Activated effector memory CD4-positive, alpha-beta T cell treated with anti-CD3 and anti-CD28 coated beads, Interleukin-2, amount 50 U/mL, for 16 hours (primary cell): ENCODE data around the gene AP3S2.

Source experiments
- DNase-seq: peaks from one replicate; pipeline ENCODE4 v3.0.0-alpha.2; 2020

The AP3S2 gene

DNA sequence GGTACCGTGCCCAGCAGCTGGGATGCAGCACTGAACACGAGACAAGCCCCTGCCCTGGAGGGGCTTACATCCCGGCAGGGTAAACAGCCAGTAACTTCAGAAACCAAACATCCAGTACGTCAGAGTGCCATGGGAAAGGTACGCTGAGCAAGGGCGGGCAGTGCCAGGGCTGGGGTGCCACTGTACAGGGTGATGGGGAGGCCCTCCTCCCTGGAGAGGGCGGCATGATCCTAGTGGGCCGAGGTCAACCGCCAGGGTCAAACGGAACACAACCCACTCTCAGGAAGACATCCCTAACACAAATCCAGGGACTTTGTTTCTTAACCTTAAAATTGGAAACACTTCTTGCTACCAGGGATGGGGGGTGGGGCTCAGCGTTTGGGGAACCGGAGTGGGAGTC is 63.2 kb downstream of the AP3S2 start:
- DNase-seq = no peak

DNA sequence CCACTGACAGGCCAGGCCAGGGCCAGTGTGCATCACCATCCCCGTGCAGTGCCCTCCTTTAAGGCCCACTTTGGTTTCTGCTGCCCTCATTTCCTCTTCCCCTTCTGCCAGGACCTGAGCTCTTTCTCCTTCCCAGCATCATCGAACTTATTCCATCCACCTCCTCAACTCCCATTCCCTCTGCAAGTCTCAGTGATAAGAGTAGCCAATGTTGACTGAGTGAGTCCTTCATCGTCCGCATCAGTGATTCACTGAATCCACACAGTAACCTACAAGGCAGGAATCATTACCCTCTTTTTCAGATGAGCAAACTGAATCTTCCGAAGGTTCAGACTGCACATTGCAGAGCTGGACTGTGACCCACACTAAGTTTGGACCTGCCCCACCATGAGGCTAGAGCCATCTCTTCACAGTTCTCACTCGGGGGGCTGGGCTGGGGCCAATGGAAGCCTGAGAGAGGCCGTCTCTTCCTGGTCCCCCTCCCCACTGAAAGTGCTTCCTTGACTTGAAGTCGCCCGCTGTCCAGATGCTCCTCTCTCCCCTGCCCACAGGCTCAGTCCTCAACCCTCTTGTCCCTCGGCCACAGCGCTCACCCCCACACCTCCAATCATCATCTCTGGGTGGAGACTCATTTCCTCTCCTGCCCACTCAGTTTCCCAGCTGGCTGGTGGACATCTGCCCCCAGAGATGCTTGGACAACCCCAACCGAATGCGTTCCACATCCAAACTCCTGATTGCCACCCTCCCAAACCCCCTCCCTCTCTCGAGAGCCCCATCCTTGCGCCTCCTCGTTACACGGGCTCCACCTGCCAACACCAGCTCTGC is 64.0 kb downstream of the AP3S2 start:
- DNase-seq = no peak

GRCh38 chr15:89829161-89829560 is 64.6 kb downstream of the AP3S2 start:
- DNase-seq = no peak

DNA sequence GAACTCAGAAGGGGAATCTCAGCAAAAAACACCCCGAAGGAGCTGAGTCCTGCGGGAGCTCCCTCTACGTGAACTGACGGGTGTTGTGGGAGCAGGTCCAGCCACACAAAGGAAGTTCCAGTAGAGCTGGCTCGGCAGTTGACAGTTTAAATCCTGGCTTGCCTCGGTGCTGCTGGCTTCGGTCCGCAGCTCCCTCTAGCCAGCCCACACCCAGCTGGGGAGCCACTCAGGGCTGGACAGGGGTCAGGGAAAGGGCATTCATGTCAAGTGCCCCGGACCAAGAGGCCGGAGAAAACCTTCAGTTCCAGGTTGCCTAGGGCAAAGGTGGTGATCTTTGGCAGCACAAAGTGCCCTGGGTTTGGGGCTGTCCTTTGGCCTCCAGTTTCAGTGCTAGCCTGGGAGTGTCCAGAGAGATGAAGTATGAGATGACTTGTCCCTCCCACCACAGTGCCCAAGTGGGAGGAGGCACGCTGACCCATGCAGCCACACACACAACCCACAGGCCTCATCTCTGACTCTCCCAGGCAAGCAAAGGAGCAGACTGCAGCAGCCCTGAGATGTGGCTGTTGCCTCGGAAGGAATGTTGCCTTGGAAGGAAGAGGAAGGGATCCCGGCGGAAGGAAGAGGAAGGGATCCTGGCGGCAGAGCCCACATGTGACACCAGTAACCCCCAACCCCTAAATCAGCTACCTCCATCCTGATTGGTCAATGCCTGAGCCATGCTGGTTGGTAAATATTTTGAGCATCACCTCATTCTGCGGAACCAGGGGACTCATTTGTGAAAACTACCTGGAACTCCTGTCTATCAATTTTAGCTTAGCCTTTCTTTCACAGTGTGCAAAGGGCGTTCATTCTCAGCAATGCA is 65.3 kb downstream of the AP3S2 start:
- DNase-seq = no peak

DNA sequence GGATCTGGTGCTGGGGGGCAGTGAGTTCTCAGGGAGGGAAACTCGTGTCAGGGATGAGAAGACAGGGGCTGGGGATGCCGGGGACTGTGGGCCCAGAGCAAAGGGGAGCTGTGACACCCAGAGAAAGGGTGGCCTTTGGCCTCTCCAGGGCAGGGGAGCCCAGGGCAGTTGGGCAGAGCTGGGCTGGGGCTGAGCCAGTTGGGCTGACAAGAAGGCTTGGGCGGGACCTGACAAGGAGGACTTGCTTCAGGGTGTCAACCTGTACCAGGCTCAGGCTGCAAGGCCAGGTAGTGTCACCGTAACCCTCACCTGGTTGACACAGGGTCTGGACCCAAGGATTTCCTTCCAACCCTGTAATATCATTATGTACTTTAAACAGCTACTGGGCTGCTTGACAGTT is 66.0 kb downstream of the AP3S2 start:
- DNase-seq = no peak

DNA sequence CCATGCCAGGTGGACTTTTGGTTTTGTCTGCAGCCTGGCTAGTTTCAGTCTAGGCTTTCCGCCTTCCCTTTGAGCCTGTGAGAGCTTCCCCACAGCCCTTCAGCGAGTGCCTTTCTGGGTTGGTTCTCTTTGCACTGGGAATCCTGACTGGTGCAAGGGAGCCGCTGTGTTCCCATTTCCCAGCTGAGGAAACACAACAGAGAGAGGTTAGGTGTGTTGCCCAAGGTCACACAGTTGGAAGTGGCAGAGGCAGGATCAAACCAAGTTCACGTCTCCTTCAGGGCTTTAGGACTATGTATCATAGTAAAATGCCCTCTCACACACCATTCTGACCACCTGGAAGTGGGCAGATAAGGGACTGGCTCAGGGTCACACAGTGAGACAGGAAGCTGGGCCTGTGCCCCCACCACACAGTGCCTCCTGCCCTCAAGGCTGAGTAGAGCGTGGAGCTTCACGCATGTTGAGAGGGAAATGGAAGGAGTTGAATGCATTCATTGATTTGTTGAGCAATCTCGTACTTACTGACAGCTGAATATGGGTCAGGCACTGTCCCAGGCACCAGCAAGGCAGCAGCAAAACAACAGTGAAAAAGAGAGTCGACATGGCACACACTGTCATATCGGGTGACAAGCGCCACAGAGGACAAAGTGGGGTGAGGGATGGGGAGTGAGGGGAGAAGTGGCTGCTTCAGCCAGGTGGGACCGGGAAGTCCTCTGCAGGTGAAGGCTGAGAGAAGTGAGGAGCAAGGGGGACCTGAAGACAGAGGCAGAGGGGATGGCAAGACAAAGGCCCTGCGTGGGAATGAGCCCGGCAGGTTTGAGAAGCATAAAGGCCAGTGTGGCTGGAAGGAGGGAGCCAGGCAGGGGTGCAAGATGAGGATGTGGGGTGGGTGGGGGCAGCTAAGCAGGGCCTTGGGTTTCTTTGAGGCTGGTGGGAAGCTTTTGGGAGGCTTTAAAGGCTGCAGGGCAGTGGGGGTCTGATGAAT is 66.8 kb downstream of the AP3S2 start:
- no peak for DNase-seq

DNA sequence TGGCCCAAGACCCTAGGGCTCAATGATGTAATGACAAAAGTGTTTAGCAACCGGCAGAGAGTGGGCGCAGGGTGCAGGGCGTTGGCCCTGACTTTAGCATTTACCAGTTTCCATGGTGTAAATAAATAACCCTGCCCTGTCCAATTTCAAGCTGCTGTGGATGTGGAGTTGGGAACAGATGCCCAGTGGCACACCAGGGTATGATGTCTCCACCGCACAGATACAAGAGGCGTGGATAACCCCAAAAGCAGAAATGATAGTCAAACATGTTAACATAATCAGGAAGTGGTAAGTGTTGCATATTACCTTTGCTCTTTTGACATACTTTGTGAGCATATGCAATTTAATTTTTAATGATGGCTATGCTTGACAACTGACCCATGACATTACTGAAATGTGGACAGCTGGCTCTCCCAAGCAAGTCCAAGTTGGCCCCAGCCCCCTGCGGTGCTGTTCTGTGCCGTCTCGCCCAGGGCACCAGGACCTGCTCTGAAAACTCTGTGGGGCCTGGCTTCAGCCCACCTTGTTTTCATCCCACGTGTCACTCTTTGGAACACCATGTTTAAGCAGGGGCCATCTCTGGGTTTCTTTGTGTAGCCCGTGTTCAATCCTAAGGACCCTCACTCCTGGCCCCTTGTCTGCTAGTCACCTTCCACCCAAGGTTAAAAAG is 68.4 kb downstream of the AP3S2 start:
- DNase-seq = no peak

DNA sequence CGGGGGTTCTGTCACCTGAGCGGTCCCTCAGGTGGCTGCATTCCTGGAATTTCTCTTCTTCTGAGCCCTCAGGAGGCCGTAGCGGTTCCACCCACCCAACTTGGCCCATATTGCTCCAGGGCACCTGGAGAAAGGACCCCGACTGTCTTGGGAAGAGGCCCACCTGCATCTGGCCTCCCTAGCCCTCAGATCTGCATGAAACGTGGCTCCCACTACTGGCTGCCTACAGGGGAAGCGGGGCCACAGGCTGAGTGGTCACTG is 69.3 kb downstream of the AP3S2 start:
- DNase-seq = no peak

DNA sequence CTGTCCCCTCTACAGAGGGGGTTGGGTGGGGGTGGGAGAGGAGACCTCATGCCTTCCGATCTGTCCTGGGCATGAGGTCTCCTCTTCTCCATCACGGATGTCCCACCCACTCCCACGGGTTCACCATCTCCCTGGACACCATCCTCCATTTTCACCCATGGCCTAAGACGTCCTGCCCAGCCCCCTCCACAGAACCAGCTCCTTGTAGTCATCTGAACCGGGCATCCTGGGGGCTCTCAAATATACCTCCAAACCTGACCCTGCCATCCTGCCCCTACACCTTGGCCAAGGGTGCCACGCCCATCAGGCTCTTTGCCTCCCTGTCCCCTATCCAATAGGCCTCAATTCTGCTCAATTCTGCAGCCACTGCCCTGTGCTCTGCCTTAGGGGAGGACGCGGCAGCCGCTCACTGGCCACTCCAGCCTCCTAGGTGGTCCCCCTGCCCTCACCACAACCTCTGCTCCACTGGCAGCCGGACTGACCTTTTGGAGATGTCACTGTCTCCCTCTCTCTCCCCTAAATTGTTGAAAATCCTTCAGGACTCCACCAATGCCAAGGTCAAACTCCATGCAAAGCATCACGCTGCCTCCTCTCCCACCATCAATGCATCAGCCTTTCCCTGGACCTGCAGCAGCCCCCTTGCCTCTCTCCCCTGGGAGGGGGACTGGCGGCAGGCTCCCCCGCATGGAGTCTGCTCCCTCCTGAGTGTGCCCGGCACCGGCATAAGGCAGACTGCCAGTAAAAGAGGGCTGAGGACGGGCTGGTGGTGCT is 69.8 kb downstream of the AP3S2 start:
- DNase-seq = no peak

GRCh38 chr15:89822951-89823711 is 70.7 kb downstream of the AP3S2 start:
- DNase-seq = no peak

DNA sequence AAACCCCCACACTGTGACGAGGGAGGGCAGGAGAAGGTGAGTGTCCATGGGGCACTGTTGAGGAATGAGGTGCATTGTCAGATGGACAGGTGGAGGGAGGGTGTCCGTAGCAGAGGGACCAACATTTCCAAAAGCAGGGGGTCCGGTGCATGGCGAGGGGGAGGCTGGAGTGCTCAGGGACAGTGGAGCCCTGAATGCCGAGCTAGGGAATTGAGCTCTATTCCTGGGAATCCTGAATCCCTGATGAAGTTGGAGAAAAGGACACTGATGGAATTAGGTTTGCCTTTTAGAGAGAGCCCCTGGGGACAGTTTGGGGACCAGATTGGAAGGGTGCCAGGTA is 71.2 kb downstream of the AP3S2 start:
- DNase-seq = no peak

- no peak for DNase-seq
Observed at GRCh38 chr15:89822026-89822425, 71.8 kb downstream of the AP3S2 start.

DNA sequence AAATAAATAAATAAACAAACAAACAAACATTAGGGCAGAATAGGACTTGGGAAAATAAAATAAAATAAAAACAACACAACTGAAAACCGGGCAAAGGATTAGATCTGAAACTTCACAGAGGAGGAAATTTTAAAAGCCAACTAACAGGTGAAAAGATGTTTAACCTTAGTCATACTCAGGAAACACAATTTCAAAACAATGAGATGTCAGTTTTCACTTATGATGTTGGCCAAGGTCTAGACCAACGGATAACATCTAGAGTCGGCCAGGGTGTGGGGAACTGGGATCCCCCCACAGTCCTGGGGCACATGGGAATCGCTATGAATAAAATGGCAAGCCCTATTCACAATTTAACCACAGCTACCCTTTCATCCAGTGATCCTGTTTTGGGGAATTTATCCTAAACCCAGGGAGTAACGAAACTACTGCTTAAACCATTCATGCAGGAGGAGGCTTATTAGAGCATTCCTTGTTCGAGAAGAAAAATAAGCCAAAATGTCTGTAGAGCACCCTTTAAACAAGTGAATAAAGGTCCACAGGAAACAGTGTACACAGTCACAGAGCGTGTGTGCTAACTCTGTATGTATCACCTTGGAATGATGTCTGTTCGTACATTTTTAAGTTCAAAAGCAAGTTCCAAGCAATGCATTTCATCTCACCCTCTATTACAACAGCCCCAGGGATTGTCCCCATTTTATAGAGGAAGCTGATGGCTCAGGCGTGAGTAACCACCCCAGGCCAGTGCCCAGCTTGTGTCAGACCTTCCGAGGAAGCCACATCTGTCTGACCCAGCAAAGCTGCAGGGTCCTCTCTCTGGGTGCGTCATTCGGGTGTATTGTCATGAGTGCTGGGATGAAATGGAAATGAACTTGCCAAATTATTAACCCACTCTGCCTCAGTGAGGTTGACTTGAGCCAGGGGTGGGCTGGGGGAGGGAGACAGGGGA is 72.9 kb downstream of the AP3S2 start:
- DNase-seq = no peak

- no peak for DNase-seq
Observed at GRCh38 chr15:89818287-89818686, 75.5 kb downstream of the AP3S2 start.

- DNase-seq = no peak
Observed at GRCh38 chr15:89817701-89818280, 76.0 kb downstream of the AP3S2 start.

DNA sequence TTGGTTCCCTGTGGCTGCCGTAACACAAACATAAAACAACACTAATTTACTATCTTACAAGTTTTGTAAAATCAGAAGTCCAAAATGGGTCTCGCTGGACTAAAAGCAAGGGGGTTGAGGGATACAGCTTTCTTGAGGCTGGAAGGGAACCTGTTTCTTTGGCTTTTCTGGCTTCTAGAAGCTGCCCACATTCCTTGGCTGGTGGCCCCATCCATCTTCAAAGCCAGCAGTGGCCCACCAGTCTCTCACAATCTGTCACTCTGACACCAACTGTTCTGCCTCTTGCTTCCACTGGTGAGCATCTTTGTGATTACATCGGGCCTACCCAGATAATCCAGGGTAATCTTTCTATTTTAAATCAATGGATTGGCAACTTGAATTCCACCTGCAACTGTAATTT is 78.0 kb downstream of the AP3S2 start:
- DNase-seq = no peak

DNA sequence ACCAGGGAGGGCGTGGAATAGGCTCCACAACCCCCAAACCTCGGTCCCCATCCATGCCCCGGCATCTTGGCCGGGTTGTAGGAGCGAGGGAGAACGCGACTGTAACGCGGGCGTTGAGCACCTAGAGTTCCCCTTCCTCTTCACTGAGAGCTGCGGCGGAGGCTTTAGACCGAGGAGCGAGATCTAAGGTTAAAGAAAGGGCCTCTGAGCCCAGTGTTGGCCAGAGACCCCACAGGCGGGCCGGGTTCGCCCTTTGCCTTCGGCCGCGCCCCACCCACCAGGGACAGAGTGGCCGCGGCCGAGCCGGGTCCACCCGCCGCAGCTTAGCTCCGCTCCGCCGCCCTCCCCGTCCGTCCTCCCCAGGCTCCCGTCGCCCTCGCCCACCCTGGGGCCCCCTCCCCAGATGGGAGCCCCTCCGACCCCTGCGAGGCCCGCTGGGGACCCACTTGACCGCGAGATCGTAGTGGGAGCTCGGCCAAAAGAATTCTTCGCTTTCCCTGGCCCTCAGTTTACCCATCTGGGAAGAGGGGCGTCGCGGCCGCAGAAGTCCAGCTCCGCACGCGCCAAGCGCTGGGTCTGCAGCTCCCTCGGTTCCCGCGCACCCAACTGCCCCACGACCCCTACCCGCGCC is 79.6 kb downstream of the AP3S2 start:
- DNase-seq = no peak

DNA sequence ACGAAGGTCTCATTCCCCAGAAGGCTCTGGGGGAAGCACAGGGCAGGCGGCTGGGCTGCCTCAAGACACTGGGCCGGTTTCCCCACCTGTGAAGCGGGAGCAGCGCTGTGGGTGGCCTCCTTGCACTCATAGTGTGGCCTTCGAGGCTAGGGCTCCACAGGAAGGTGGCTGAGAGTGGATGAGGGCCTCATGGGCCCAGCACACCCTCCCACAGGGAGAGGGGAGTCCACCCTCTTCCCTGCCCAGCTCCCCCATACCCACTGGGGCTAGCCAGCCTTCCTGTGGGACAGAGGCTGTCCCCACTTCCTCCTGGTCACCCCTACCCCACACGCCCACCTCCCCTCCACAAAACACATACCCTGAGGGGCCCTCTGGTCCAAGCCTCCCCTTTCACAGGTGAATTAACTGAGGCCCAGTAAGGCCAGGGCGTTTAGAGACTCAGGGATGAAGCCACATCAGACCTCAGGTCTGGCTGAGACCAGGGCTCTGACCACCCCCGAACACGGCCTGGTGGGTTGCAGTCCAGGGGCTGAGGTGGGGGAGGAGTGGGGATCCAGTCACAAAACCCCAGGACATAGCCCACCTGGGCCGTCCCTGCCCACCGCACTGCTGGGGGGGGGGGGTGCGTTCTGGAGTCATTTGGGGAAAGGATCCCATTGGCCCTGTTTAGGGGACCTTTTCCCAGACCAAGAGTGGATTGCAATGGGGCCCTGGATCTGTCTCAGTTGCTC is 80.2 kb downstream of the AP3S2 start:
- DNase-seq = no peak
